HEK293 (cell line): ENCODE measurements around the gene MASP2.
A peak's percentile ranks its signal among the peaks of the same experiment; 100 is the strongest.

Experiments used
- KLF1 ChIP-seq: fragments of 450-650 bp; formaldehyde crosslinking; IDR thresholded peaks from 2 replicates; pipeline ENCODE4 v1.5.1; 2016; ENCODE audit warnings: missing biosample characterization, missing genetic modification characterization
- KLF7 ChIP-seq: fragments of 450-650 bp; formaldehyde crosslinking; IDR thresholded peaks from 2 replicates; pipeline ENCODE4 v1.5.1; 2016; ENCODE audit warnings: missing biosample characterization, missing genetic modification characterization, borderline replicate concordance
- PBX3 ChIP-seq: sonication (generic); formaldehyde crosslinking; IDR thresholded peaks from 2 replicates; pipeline ENCODE4 v1.8.1; 2022; ENCODE audit warnings: mild to moderate bottlenecking, moderate library complexity, missing genetic modification reagents
- RBAK ChIP-seq: fragments of 450-650 bp; formaldehyde crosslinking; IDR thresholded peaks from 2 replicates; pipeline ENCODE4 v1.5.1; 2016; ENCODE audit warnings: missing biosample characterization, missing genetic modification characterization
- SP3 ChIP-seq: fragments of 450-650 bp; formaldehyde crosslinking; IDR thresholded peaks from 2 replicates; pipeline ENCODE4 v1.5.1; 2016; ENCODE audit warnings: missing biosample characterization, missing genetic modification characterization
- TRIM28 ChIP-seq: IDR thresholded peaks from 2 replicates; pipeline ENCODE4 v1.6.1; 2011; ENCODE audit warnings: low read length, control low read depth, borderline replicate concordance
- YY2 ChIP-seq: fragments of 450-650 bp; formaldehyde crosslinking; IDR thresholded peaks from 2 replicates; pipeline ENCODE4 v1.5.1; 2016; ENCODE audit warnings: missing biosample characterization, missing genetic modification characterization
- ZBTB10 ChIP-seq: fragments of 450-650 bp; formaldehyde crosslinking; IDR thresholded peaks from 2 replicates; pipeline ENCODE4 v1.5.1; 2016; ENCODE audit warnings: missing biosample characterization, missing genetic modification characterization
- ZBTB11 ChIP-seq: fragments of 450-650 bp; formaldehyde crosslinking; conservative IDR thresholded peaks from 2 replicates; pipeline ENCODE4 v1.5.1; 2016; ENCODE audit warnings: low read depth, missing biosample characterization, missing genetic modification characterization
- ZBTB44 ChIP-seq: fragments of 450-650 bp; IDR thresholded peaks from 2 replicates; pipeline ENCODE4 v1.5.1; 2018; ENCODE audit warnings: missing biosample characterization, mild to moderate bottlenecking, missing genetic modification characterization
- ZFP69B ChIP-seq: fragments of 450-650 bp; formaldehyde crosslinking; IDR thresholded peaks from 2 replicates; pipeline ENCODE4 v1.5.1; 2016; ENCODE audit warnings: missing biosample characterization, missing genetic modification characterization
- ZNF146 ChIP-seq: fragments of 450-650 bp; formaldehyde crosslinking; IDR thresholded peaks from 2 replicates; pipeline ENCODE4 v1.5.1; 2016; ENCODE audit warnings: missing biosample characterization, missing genetic modification characterization
- ZNF148 ChIP-seq: fragments of 450-650 bp; formaldehyde crosslinking; IDR thresholded peaks from 2 replicates; pipeline ENCODE4 v1.5.0; 2017; ENCODE audit warnings: missing biosample characterization, missing genetic modification characterization, borderline replicate concordance
- ZNF184 ChIP-seq: fragments of 450-650 bp; IDR thresholded peaks from 2 replicates; pipeline ENCODE4 v1.5.1; 2018; ENCODE audit warnings: missing biosample characterization, mild to moderate bottlenecking, missing genetic modification characterization
- ZNF19 ChIP-seq: fragments of 450-650 bp; formaldehyde crosslinking; IDR thresholded peaks from 2 replicates; pipeline ENCODE4; 2016; ENCODE audit warnings: missing biosample characterization, missing genetic modification characterization, low read depth
- ZNF26 ChIP-seq: fragments of 450-650 bp; formaldehyde crosslinking; IDR thresholded peaks from 2 replicates; pipeline ENCODE4 v1.5.1; 2016; ENCODE audit warnings: missing biosample characterization, missing genetic modification characterization
- ZNF341 ChIP-seq: fragments of 450-650 bp; formaldehyde crosslinking; IDR thresholded peaks from 2 replicates; pipeline ENCODE4; 2016; ENCODE audit warnings: low read depth, missing biosample characterization, missing genetic modification characterization
- ZNF394 ChIP-seq: fragments of 450-650 bp; formaldehyde crosslinking; IDR thresholded peaks from 2 replicates; pipeline ENCODE4 v1.5.1; 2016; ENCODE audit warnings: missing biosample characterization, missing genetic modification characterization, mild to moderate bottlenecking, moderate library complexity, borderline replicate concordance
- ZNF48 ChIP-seq: fragments of 450-650 bp; formaldehyde crosslinking; IDR thresholded peaks from 2 replicates; pipeline ENCODE4 v1.5.1; 2016; ENCODE audit warnings: missing biosample characterization, missing genetic modification characterization
- ZNF558 ChIP-seq: fragments of 450-650 bp; formaldehyde crosslinking; IDR thresholded peaks from 2 replicates; pipeline ENCODE4 v1.5.1; 2016; ENCODE audit warnings: missing biosample characterization, missing genetic modification characterization
- ZNF660 ChIP-seq: fragments of 450-650 bp; IDR thresholded peaks from 2 replicates; pipeline ENCODE4 v1.5.1; 2018; ENCODE audit warnings: missing biosample characterization, mild to moderate bottlenecking, missing genetic modification characterization
- ZNF692 ChIP-seq: fragments of 450-650 bp; formaldehyde crosslinking; IDR thresholded peaks from 2 replicates; pipeline ENCODE4 v1.5.1; 2016; ENCODE audit warnings: missing biosample characterization, missing genetic modification characterization
- ZNF76 ChIP-seq: fragments of 450-650 bp; formaldehyde crosslinking; IDR thresholded peaks from 2 replicates; pipeline ENCODE4; 2016; ENCODE audit warnings: low read depth, missing biosample characterization, missing genetic modification characterization, borderline replicate concordance

MASP2 gene

GRCh38 chr1:11012260-11013159, 34.5 kb downstream of the MASP2 start, which contains the start of gene TARDBP (continued):
- TF ChIP-seq ZNF692 (tag by site-specific recombination), result peak; percentile 66; the same call in 1 of the 2 replicates
- TF ChIP-seq ZNF26 (tag by site-specific recombination), result no peak
- 0 out of 2 replicates have a peak, but pooled peaks have one; percentile 48 for TF ChIP-seq KLF1 (tag by site-specific recombination)
- TF ChIP-seq ZNF76, result peak; percentile 76
- no peak for TF ChIP-seq TRIM28
- TF ChIP-seq ZBTB44 (tag by site-specific recombination), result 0 out of 2 replicates have a peak, but pooled peaks have one; percentile 43
- TF ChIP-seq ZNF146, result peak; percentile 58; the same call in 1 of the 2 replicates
- TF ChIP-seq PBX3 (CRISPR knock-in tag), result no peak
- TF ChIP-seq ZBTB10 (tag by site-specific recombination), result peak; percentile 54; the same call in 1 of the 2 replicates
- peak; percentile 99 for TF ChIP-seq SP3 (tag by site-specific recombination)
- no peak for TF ChIP-seq ZNF48 (tag by site-specific recombination)
- peak; percentile 90 for TF ChIP-seq YY2 (tag by site-specific recombination)
- TF ChIP-seq ZNF341 (tag by site-specific recombination), result no peak
- TF ChIP-seq ZNF19 (tag by site-specific recombination), result no peak
- TF ChIP-seq ZNF184 (tag by site-specific recombination), result 0 out of 2 replicates have a peak, but pooled peaks have one; percentile 25
- peak; percentile 91 for TF ChIP-seq ZNF660 (tag by site-specific recombination)
- peak; percentile 74 for TF ChIP-seq ZNF394
- no peak; the same call in 1 of the 2 replicates for TF ChIP-seq ZNF558
- peak; percentile 78 for TF ChIP-seq ZBTB11 (tag by site-specific recombination)
- no peak; the same call in 1 of the 2 replicates for TF ChIP-seq ZNF148 (tag by site-specific recombination)
- peak; percentile 87; the same call in 1 of the 2 replicates for TF ChIP-seq KLF7 (tag by site-specific recombination)
- TF ChIP-seq RBAK, result no peak
- TF ChIP-seq ZFP69B (tag by site-specific recombination), result 0 out of 2 replicates have a peak, but pooled peaks have one; percentile 16
